Measurements from ENCODE around the gene TTC27. TPM values are rescaled to one million over a fixed set of nuclear protein-coding genes. Genes with fewer than 3 reads are reported as not detected.

Gene TTC27
- total and polyA plus RNA-seq, 2 donors: 10.9 to 17.8 TPM

DNA sequence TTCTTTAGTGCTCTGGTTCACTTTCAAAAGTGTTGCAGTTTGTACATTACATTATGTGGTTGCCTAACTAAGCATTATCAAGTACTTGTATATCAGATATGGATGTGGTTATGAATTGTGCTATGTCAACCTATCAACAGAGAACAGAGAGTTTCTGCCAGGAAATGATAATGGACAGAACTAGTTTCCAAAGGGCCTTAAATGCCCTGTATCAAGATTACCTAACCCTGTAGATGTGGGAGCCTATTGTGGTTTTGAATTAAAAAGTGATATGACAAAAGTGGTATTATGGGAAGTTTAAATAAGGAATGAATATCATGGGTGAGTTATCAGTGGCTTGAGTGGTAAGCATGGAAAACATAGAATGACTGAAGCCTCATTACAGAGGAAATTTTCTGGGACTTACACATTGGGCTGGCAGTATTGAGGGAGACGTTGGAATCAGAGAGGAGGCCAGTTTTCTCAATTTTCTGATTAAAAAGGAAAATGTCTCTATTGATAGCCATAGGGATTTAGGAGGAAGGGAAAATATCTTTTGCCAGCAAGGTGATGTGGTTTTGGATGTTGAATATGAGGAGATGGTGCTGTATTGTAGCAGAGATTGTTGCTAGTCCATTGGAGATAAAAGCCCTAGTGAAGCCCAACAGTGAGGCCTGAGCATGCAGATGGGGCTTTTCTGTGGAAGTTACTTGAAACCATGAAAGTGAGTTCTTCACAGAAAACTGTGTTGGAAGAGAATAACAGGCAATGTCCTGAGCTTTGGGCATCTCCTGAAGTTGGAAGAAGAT is 140.7 kb downstream of the TTC27 start:
- 92% methylated on average over 1 of the region's 1 CpG for WGBS
- Histone ChIP-seq H3K27me3 (ENCODE audit: control insufficient read depth in 2 of 2, insufficient read depth in 1 of 2, low read length in 1 of 2) (no peaks in the 10 kb centered on the region), H3K36me3 (ENCODE audit: control insufficient read depth in 2 of 2, insufficient read depth in 2 of 2, low read length in 1 of 2) (no peaks in the 10 kb centered on the region), H3K9me3 (ENCODE audit: control insufficient read depth in 2 of 2, insufficient read depth in 1 of 2, low read length in 1 of 2) (no peaks in the 10 kb centered on the region), H3K4me3 (ENCODE audit: low read length in 2 of 2) (no peak overlapping the region), H3K27ac (ENCODE audit: low read depth in 1 of 2, low read length in 1 of 2) (no peak overlapping the region), H3K4me1 (ENCODE audit: control insufficient read depth in 2 of 2, insufficient read depth in 2 of 2, low read length in 2 of 2) (no peaks in the 10 kb centered on the region)
- no peak for DNase-seq (ENCODE audit: low read depth in 6 of 9, low spot score in 9 of 9)

GRCh38 chr2:32770360-32770759 is 142.5 kb downstream of the TTC27 start:
- H3K27ac ChIP-seq (ENCODE audit: low read depth in 1 of 2, low read length in 1 of 2): no peak overlapping the region
- H3K4me3 ChIP-seq (ENCODE audit: low read length in 2 of 2): no peak overlapping the region
- H3K9me3 ChIP-seq (ENCODE audit: control insufficient read depth in 2 of 2, insufficient read depth in 1 of 2, low read length in 1 of 2): no peaks in the 10 kb centered on the region
- WGBS: 94% methylated on average over 5 of the region's 5 CpGs
- H3K4me1 ChIP-seq (ENCODE audit: control insufficient read depth in 2 of 2, insufficient read depth in 2 of 2, low read length in 2 of 2): no peaks in the 10 kb centered on the region
- H3K27me3 ChIP-seq (ENCODE audit: control insufficient read depth in 2 of 2, insufficient read depth in 1 of 2, low read length in 1 of 2): no peaks in the 10 kb centered on the region
- H3K36me3 ChIP-seq (ENCODE audit: control insufficient read depth in 2 of 2, insufficient read depth in 2 of 2, low read length in 1 of 2): no peaks in the 10 kb centered on the region
- DNase-seq (ENCODE audit: low read depth in 6 of 9, low spot score in 9 of 9): no peak

DNA sequence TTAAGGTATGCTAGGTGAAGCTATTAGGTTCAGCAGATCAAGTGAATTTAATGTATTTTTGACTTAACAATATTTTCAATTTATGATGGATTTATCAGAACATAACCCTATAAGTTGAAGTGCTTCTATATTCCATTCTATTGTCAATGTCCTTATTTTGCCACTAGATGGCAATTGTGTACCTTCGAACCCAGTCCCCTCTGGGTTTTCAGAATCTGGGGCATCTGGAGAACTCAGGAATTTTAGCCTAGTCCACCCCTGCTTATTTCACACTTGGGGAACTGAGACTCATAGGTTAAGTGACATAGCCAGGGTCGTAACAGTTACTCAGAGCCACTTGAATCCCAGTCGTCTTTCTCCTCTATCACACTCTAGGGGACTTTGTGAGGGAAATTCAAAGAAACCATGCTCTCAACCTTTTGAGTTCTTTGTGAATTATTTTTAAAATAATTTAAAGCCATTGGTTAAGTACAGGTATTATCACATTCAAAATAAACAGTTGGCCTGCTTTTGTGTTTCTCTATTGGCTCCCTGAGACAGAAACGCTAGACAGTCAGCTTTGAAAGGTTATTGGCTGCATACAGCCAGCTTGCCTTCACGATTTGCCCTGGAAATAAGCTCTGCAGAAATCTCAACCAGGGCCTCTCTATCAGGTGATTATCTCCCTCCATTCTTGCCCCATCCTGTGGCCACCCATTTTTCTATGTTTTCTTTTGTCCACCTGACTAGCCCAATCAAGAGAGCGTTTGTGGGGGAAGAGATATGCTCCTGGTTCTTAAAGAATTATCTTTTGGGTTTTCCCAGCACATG is 145.0 kb downstream of the TTC27 start:
- DNase-seq (ENCODE audit: low read depth in 6 of 9, low spot score in 9 of 9): peak in 4 of 9 donors; percentile 5 to 32 (median 10)
- no peaks in the 10 kb centered on the region for H3K4me1 ChIP-seq (ENCODE audit: control insufficient read depth in 2 of 2, insufficient read depth in 2 of 2, low read length in 2 of 2)
- no peak overlapping the region for H3K4me3 ChIP-seq (ENCODE audit: low read length in 2 of 2)
- H3K36me3 ChIP-seq (ENCODE audit: control insufficient read depth in 2 of 2, insufficient read depth in 2 of 2, low read length in 1 of 2): no peaks in the 10 kb centered on the region
- H3K27me3 ChIP-seq (ENCODE audit: control insufficient read depth in 2 of 2, insufficient read depth in 1 of 2, low read length in 1 of 2): no peaks in the 10 kb centered on the region
- no peaks in the 10 kb centered on the region for H3K9me3 ChIP-seq (ENCODE audit: control insufficient read depth in 2 of 2, insufficient read depth in 1 of 2, low read length in 1 of 2)
- WGBS: 87% methylated on average over 6 of the region's 6 CpGs
- no peak overlapping the region for H3K27ac ChIP-seq (ENCODE audit: low read depth in 1 of 2, low read length in 1 of 2)

DNA sequence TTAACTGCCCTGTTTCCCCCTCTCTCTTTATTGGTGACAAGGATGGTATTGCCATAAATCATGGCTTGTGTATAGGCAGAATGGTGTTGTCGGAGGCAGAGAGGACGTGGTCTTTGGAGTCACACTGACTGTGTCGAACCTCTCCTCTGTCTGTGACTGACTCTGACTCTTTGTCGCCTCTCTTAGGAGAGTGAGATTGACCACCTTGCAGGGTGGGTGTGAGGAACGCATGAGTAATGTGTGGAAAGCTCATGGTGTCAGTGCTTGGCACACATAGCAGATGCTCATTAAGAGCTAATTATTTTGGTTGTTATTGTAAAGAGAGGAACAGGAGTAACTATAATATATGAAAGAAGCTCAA is 145.6 kb downstream of the TTC27 start:
- no peak overlapping the region for H3K4me3 ChIP-seq (ENCODE audit: low read length in 2 of 2)
- WGBS: 98% methylated on average over 5 of the region's 5 CpGs
- DNase-seq (ENCODE audit: low read depth in 6 of 9, low spot score in 9 of 9): no peak
- no peak overlapping the region for H3K27ac ChIP-seq (ENCODE audit: low read depth in 1 of 2, low read length in 1 of 2)
- H3K36me3 ChIP-seq (ENCODE audit: control insufficient read depth in 2 of 2, insufficient read depth in 2 of 2, low read length in 1 of 2): no peaks in the 10 kb centered on the region
- H3K9me3 ChIP-seq (ENCODE audit: control insufficient read depth in 2 of 2, insufficient read depth in 1 of 2, low read length in 1 of 2): no peaks in the 10 kb centered on the region
- H3K27me3 ChIP-seq (ENCODE audit: control insufficient read depth in 2 of 2, insufficient read depth in 1 of 2, low read length in 1 of 2): no peaks in the 10 kb centered on the region
- H3K4me1 ChIP-seq (ENCODE audit: control insufficient read depth in 2 of 2, insufficient read depth in 2 of 2, low read length in 2 of 2): no peaks in the 10 kb centered on the region

GRCh38 chr2:32775954-32776353 is 148.1 kb downstream of the TTC27 start:
- Histone ChIP-seq H3K9me3 (ENCODE audit: control insufficient read depth in 2 of 2, insufficient read depth in 1 of 2, low read length in 1 of 2) (no peaks in the 10 kb centered on the region), H3K36me3 (ENCODE audit: control insufficient read depth in 2 of 2, insufficient read depth in 2 of 2, low read length in 1 of 2) (no peaks in the 10 kb centered on the region), H3K4me1 (ENCODE audit: control insufficient read depth in 2 of 2, insufficient read depth in 2 of 2, low read length in 2 of 2) (no peaks in the 10 kb centered on the region), H3K27me3 (ENCODE audit: control insufficient read depth in 2 of 2, insufficient read depth in 1 of 2, low read length in 1 of 2) (no peaks in the 10 kb centered on the region), H3K27ac (ENCODE audit: low read depth in 1 of 2, low read length in 1 of 2) (no peak overlapping the region), H3K4me3 (ENCODE audit: low read length in 2 of 2) (no peak overlapping the region)
- 98% methylated on average over 1 of the region's 1 CpG for whole genome bisulfite sequencing
- no peak for DNase-seq (ENCODE audit: low read depth in 6 of 9, low spot score in 9 of 9)

- DNase-seq (ENCODE audit: low read depth in 6 of 9, low spot score in 9 of 9): no peak
Measured at GRCh38 chr2:32777714-32778113, 149.9 kb downstream of the TTC27 start.

DNA sequence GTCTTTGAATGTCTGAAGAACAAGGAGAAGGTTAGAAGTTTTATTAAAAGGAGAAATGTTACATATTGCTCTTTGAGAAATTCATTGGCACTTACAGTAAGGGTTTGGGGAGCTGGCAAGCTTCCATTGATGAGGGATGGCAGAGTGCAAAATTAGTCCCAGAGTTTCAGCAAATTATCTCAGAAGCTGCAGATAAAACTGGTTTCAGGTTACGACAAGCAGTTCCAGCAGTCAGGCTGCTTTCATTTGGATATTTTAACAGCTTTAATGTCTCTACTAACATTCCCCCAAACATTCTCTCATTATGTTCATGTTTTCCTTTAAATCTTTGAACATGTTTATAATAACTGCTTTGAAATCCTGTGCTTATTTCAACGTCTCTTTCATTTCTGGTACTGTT is 153.1 kb downstream of the TTC27 start:
- no peaks in the 10 kb centered on the region for H3K4me1 ChIP-seq (ENCODE audit: control insufficient read depth in 2 of 2, insufficient read depth in 2 of 2, low read length in 2 of 2)
- peaks cover 0 to 3% of the 10 kb centered on the region in 2 donors for H3K36me3 ChIP-seq (ENCODE audit: control insufficient read depth in 2 of 2, insufficient read depth in 2 of 2, low read length in 1 of 2)
- 98% methylated on average over 2 of the region's 2 CpGs for WGBS
- no peak overlapping the region for H3K4me3 ChIP-seq (ENCODE audit: low read length in 2 of 2)
- DNase-seq (ENCODE audit: low read depth in 6 of 9, low spot score in 9 of 9): no peak
- H3K9me3 ChIP-seq (ENCODE audit: control insufficient read depth in 2 of 2, insufficient read depth in 1 of 2, low read length in 1 of 2): no peaks in the 10 kb centered on the region
- H3K27ac ChIP-seq (ENCODE audit: low read depth in 1 of 2, low read length in 1 of 2): no peak overlapping the region
- H3K27me3 ChIP-seq (ENCODE audit: control insufficient read depth in 2 of 2, insufficient read depth in 1 of 2, low read length in 1 of 2): no peaks in the 10 kb centered on the region

More at GRCh38 chr2:32777714-32778113, 149.9 kb downstream of the TTC27 start:
- H3K36me3 ChIP-seq (ENCODE audit: control insufficient read depth in 2 of 2, insufficient read depth in 2 of 2, low read length in 1 of 2): no peaks in the 10 kb centered on the region
- H3K4me3 ChIP-seq (ENCODE audit: low read length in 2 of 2): no peak overlapping the region
- no peaks in the 10 kb centered on the region for H3K9me3 ChIP-seq (ENCODE audit: control insufficient read depth in 2 of 2, insufficient read depth in 1 of 2, low read length in 1 of 2)
- no peaks in the 10 kb centered on the region for H3K4me1 ChIP-seq (ENCODE audit: control insufficient read depth in 2 of 2, insufficient read depth in 2 of 2, low read length in 2 of 2)
- no peaks in the 10 kb centered on the region for H3K27me3 ChIP-seq (ENCODE audit: control insufficient read depth in 2 of 2, insufficient read depth in 1 of 2, low read length in 1 of 2)
- no peak overlapping the region for H3K27ac ChIP-seq (ENCODE audit: low read depth in 1 of 2, low read length in 1 of 2)
- WGBS: 97% methylated on average over 6 of the region's 6 CpGs

DNA sequence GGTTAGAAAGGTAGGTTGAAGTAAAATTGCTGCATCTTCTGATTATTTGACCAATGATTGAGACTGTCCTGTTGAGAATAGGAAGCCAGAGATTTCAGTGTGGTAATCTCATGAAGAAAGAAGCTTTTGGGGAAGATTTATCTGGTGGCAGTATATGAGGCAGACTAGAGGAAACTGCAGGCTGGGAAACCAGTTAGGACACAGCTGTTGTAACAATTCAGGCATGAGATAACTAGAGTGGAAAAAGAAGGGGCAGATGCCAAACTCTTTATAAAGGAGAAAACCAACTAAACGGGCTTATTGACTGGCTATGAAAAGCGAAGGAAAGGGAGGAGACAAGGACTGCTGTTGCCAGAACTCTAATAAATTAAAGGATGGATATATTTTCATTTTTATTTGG is 155.6 kb downstream of the TTC27 start:
- Histone ChIP-seq H3K4me1 (ENCODE audit: control insufficient read depth in 2 of 2, insufficient read depth in 2 of 2, low read length in 2 of 2) (no peaks in the 10 kb centered on the region), H3K27me3 (ENCODE audit: control insufficient read depth in 2 of 2, insufficient read depth in 1 of 2, low read length in 1 of 2) (no peaks in the 10 kb centered on the region), H3K27ac (ENCODE audit: low read depth in 1 of 2, low read length in 1 of 2) (no peak overlapping the region), H3K4me3 (ENCODE audit: low read length in 2 of 2) (no peak overlapping the region), H3K36me3 (ENCODE audit: control insufficient read depth in 2 of 2, insufficient read depth in 2 of 2, low read length in 1 of 2) (peaks cover 0 to 3% of the 10 kb centered on the region in 2 donors), H3K9me3 (ENCODE audit: control insufficient read depth in 2 of 2, insufficient read depth in 1 of 2, low read length in 1 of 2) (no peaks in the 10 kb centered on the region)
- WGBS: 96% methylated on average over 2 of the region's 2 CpGs
- no peak for DNase-seq (ENCODE audit: low read depth in 6 of 9, low spot score in 9 of 9)

- H3K9me3 ChIP-seq (ENCODE audit: control insufficient read depth in 2 of 2, insufficient read depth in 1 of 2, low read length in 1 of 2): no peaks in the 10 kb centered on the region
- H3K4me1 ChIP-seq (ENCODE audit: control insufficient read depth in 2 of 2, insufficient read depth in 2 of 2, low read length in 2 of 2): no peaks in the 10 kb centered on the region
- H3K4me3 ChIP-seq (ENCODE audit: low read length in 2 of 2): no peak overlapping the region
- H3K27ac ChIP-seq (ENCODE audit: low read depth in 1 of 2, low read length in 1 of 2): no peak overlapping the region
- H3K36me3 ChIP-seq (ENCODE audit: control insufficient read depth in 2 of 2, insufficient read depth in 2 of 2, low read length in 1 of 2): peaks cover 0 to 3% of the 10 kb centered on the region in 2 donors
- WGBS: 95% methylated on average over 4 of the region's 4 CpGs
- H3K27me3 ChIP-seq (ENCODE audit: control insufficient read depth in 2 of 2, insufficient read depth in 1 of 2, low read length in 1 of 2): no peaks in the 10 kb centered on the region
- DNase-seq (ENCODE audit: low read depth in 6 of 9, low spot score in 9 of 9): no peak
Measured at GRCh38 chr2:32783933-32784332, 156.1 kb downstream of the TTC27 start.
